Measurements from ENCODE around the gene TSG101. TPM values are rescaled to one million over a fixed set of nuclear protein-coding genes. Genes with fewer than 3 reads are reported as not detected.

The TSG101 gene
- total and polyA plus RNA-seq, 5 donors from 2014 or later: 18.8 to 87.2 (median 77.7) TPM

DNA sequence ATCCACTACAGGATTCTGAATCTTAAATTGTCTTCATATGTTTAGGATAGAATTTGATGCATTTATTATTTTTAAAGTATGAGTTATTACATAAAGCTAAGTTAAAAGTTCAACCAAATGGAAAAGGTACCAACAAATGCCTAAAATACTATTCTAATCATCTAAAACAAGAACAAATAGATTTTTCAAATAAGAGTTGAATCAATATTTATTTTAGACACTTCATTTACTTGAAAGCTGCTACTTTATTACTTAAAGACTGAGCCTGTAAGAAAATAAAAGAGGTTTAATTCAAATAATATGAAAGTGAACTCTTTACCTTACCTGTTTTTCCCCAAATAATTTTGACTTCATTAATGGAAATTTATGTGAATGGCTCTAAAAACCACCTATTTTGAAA, 54.2 kb downstream of the TSG101 start:
- Histone ChIP-seq H3K36me3 (ENCODE audit: control insufficient read depth, insufficient read depth, low read length) (peaks cover 25% of the 10 kb centered on the region), H3K9me3 (ENCODE audit: control insufficient read depth in 2 of 2, low read length in 2 of 2) (no peaks in the 10 kb centered on the region), H3K27ac (ENCODE audit: insufficient read depth, low read length, poor library complexity, severe bottlenecking) (no peak overlapping the region), H3K27me3 (ENCODE audit: control insufficient read depth, insufficient read depth, low read length) (no peaks in the 10 kb centered on the region), H3K4me3 (ENCODE audit: low read depth, low read length) (no peak overlapping the region), H3K4me1 (ENCODE audit: control insufficient read depth, insufficient read depth, low read length, poor library complexity, severe bottlenecking) (no peaks in the 10 kb centered on the region)
- Mint-ChIP-seq H3K36me3 (peaks cover 19% of the 10 kb centered on the region), H3K27ac (no peak overlapping the region), H3K27me3 (no peaks in the 10 kb centered on the region), H3K4me3 (no peak overlapping the region), H3K9me3 (no peaks in the 10 kb centered on the region), H3K4me1 (no peaks in the 10 kb centered on the region)
- DNase-seq (no peak), ATAC-seq (ENCODE audit: low read depth in 2 of 2) (no peak)

DNA sequence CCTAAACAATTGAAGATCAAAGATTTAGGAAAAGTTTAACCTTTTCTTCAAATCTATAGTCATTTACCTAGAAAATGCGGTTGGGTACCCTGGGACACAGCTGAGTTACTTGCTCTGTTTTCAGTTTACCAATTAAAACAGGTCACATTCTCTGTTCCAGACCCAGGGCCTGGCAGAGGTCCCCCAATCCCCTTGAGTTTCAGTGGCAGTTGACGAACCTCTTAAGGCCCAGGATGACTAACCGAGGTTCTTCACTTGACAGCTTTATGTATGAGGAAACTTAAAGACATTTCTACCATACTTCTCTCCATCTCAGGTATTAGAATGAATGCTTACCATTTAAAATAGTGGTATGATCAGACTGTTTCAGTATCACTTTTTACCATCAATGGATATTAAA, 54.7 kb downstream of the TSG101 start:
- no peak overlapping the region for H3K27ac ChIP-seq (ENCODE audit: insufficient read depth, low read length, poor library complexity, severe bottlenecking)
- Mint-ChIP-seq H3K9me3 (no peaks in the 10 kb centered on the region), H3K4me3 (no peak overlapping the region), H3K27me3 (no peaks in the 10 kb centered on the region), H3K36me3 (peaks cover 17% of the 10 kb centered on the region), H3K4me1 (no peaks in the 10 kb centered on the region), H3K27ac (peak overlapping the region in 1 of 3 donors; percentile 32)
- DNase-seq (no peak), ATAC-seq (ENCODE audit: low read depth in 2 of 2) (no peak)
- H3K27me3 ChIP-seq (ENCODE audit: control insufficient read depth, insufficient read depth, low read length): no peaks in the 10 kb centered on the region
- H3K36me3 ChIP-seq (ENCODE audit: control insufficient read depth, insufficient read depth, low read length): peaks cover 19% of the 10 kb centered on the region
- no peaks in the 10 kb centered on the region for H3K9me3 ChIP-seq (ENCODE audit: control insufficient read depth in 2 of 2, low read length in 2 of 2)
- H3K4me1 ChIP-seq (ENCODE audit: control insufficient read depth, insufficient read depth, low read length, poor library complexity, severe bottlenecking): no peaks in the 10 kb centered on the region
- H3K4me3 ChIP-seq (ENCODE audit: low read depth, low read length): no peak overlapping the region

DNA sequence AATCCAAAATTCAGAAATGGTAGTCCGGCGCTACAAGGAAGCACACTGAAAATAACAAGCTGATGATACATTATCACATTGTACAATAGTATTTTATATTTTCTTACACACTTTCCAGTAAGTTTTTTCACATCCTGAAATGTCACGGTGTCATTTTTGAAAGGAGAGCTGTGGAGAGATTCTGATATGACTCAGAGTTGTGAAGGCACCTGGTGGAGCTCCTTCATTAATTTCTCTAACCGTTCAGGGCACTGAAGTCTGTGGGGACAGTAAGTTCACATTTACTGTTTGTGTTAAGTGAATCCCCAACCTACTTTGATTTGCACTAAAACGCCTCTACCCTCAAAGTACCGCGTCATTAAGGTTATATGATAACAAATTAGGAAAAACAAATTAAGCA, 57.8 kb downstream of the TSG101 start:
- H3K27me3 Mint-ChIP-seq: no peaks in the 10 kb centered on the region
- Histone ChIP-seq H3K27me3 (ENCODE audit: control insufficient read depth, insufficient read depth, low read length) (no peaks in the 10 kb centered on the region), H3K36me3 (ENCODE audit: control insufficient read depth, insufficient read depth, low read length) (no peaks in the 10 kb centered on the region), H3K4me3 (ENCODE audit: low read depth, low read length) (no peak overlapping the region), H3K27ac (ENCODE audit: insufficient read depth, low read length, poor library complexity, severe bottlenecking) (no peak overlapping the region), H3K9me3 (ENCODE audit: control insufficient read depth in 2 of 2, low read length in 2 of 2) (no peaks in the 10 kb centered on the region), H3K4me1 (ENCODE audit: control insufficient read depth, insufficient read depth, low read length, poor library complexity, severe bottlenecking) (no peaks in the 10 kb centered on the region)
- peak in 1 of 3 donors; percentile 4 for DNase-seq
- peaks cover 8% of the 10 kb centered on the region for H3K36me3 Mint-ChIP-seq
- H3K9me3 Mint-ChIP-seq: no peaks in the 10 kb centered on the region
- H3K4me1 Mint-ChIP-seq: no peaks in the 10 kb centered on the region
- ATAC-seq (ENCODE audit: low read depth in 2 of 2): no peak
- no peak overlapping the region for H3K4me3 Mint-ChIP-seq
- H3K27ac Mint-ChIP-seq: no peak overlapping the region

DNA sequence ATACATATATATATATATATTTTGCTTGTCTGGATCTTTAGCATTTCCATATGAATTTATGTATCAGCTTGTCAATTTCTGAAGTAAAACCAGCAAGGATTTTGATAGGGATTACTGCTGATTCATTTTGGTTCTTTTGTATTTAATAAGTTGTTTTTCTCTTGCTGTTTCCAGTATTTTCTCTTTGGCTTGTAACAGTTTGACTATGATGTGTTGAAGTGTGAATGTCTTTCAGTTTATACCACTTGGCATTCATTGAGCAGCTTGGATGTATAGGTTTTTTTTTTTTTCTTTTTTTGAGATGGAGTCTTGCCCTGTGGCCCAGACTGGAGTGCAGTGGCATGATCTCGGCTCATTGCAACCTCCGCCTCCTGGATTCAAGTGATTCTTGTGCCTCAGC, 58.7 kb downstream of the TSG101 start:
- no peak overlapping the region for H3K4me3 Mint-ChIP-seq
- Histone ChIP-seq H3K27ac (ENCODE audit: insufficient read depth, low read length, poor library complexity, severe bottlenecking) (no peak overlapping the region), H3K27me3 (ENCODE audit: control insufficient read depth, insufficient read depth, low read length) (no peaks in the 10 kb centered on the region), H3K9me3 (ENCODE audit: control insufficient read depth in 2 of 2, low read length in 2 of 2) (no peaks in the 10 kb centered on the region), H3K4me1 (ENCODE audit: control insufficient read depth, insufficient read depth, low read length, poor library complexity, severe bottlenecking) (no peaks in the 10 kb centered on the region), H3K4me3 (ENCODE audit: low read depth, low read length) (no peak overlapping the region), H3K36me3 (ENCODE audit: control insufficient read depth, insufficient read depth, low read length) (no peaks in the 10 kb centered on the region)
- peaks cover 3% of the 10 kb centered on the region for H3K36me3 Mint-ChIP-seq
- H3K9me3 Mint-ChIP-seq: no peaks in the 10 kb centered on the region
- DNase-seq (no peak), ATAC-seq (ENCODE audit: low read depth in 2 of 2) (no peak)
- no peaks in the 10 kb centered on the region for H3K4me1 Mint-ChIP-seq
- no peaks in the 10 kb centered on the region for H3K27me3 Mint-ChIP-seq
- no peak overlapping the region for H3K27ac Mint-ChIP-seq

DNA sequence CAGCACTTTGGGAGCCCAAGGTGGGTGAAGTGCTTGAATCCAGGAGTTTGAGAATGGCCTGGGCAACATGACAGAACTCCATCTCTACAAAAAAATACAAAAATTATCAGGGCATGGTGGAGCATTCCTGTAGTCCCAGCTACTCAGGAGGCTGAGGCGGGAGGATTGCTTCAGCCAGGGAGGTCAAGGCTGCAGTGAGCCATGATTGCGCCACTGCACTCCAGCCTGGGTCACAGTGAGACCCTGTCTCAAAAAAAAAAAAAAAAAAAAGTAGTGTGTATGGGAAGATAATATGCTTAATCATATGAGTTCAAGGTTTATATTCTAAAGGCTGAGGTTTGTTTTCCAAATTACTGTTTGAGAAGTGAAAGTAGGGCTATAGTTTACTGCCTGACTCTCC, 60.3 kb downstream of the TSG101 start:
- no peaks in the 10 kb centered on the region for H3K36me3 Mint-ChIP-seq
- no peaks in the 10 kb centered on the region for H3K27me3 ChIP-seq (ENCODE audit: control insufficient read depth, insufficient read depth, low read length)
- DNase-seq (no peak), ATAC-seq (ENCODE audit: low read depth in 2 of 2) (no peak)
- H3K27me3 Mint-ChIP-seq: no peaks in the 10 kb centered on the region
- H3K4me1 ChIP-seq (ENCODE audit: control insufficient read depth, insufficient read depth, low read length, poor library complexity, severe bottlenecking): no peaks in the 10 kb centered on the region
- no peaks in the 10 kb centered on the region for H3K9me3 Mint-ChIP-seq
- H3K36me3 ChIP-seq (ENCODE audit: control insufficient read depth, insufficient read depth, low read length): no peaks in the 10 kb centered on the region
- H3K27ac Mint-ChIP-seq: no peak overlapping the region
- H3K4me1 Mint-ChIP-seq: no peaks in the 10 kb centered on the region
- H3K27ac ChIP-seq (ENCODE audit: insufficient read depth, low read length, poor library complexity, severe bottlenecking): no peak overlapping the region
- no peak overlapping the region for H3K4me3 ChIP-seq (ENCODE audit: low read depth, low read length)
- H3K4me3 Mint-ChIP-seq: no peak overlapping the region
- H3K9me3 ChIP-seq (ENCODE audit: control insufficient read depth in 2 of 2, low read length in 2 of 2): no peaks in the 10 kb centered on the region

DNA sequence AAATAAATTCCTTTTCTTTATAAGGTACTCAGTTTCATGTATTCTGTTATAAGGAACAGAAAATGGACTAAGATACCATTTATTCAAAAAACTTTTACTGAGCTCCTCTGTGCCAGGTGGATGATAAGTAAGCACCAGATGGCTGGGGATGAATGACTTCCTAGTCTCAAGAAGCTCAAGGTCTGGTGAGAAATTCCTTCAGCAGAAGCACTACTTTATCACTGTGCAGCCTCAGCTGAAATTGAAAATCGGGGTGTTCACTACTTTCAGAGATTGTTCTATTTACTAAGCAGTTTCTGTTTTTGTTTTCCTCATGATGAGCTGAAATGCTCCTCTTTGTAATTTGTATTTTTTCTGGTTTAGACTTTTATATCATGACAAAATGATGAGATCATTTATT, 63.3 kb downstream of the TSG101 start:
- no peaks in the 10 kb centered on the region for H3K9me3 Mint-ChIP-seq
- H3K4me1 ChIP-seq (ENCODE audit: control insufficient read depth, insufficient read depth, low read length, poor library complexity, severe bottlenecking): no peaks in the 10 kb centered on the region
- H3K27me3 Mint-ChIP-seq: peaks cover 5% of the 10 kb centered on the region
- DNase-seq: no peak
- H3K36me3 ChIP-seq (ENCODE audit: control insufficient read depth, insufficient read depth, low read length): no peaks in the 10 kb centered on the region
- H3K4me1 Mint-ChIP-seq: no peaks in the 10 kb centered on the region
- no peak overlapping the region for H3K27ac ChIP-seq (ENCODE audit: insufficient read depth, low read length, poor library complexity, severe bottlenecking)
- H3K36me3 Mint-ChIP-seq: no peaks in the 10 kb centered on the region
- no peak overlapping the region for H3K4me3 ChIP-seq (ENCODE audit: low read depth, low read length)
- no peaks in the 10 kb centered on the region for H3K27me3 ChIP-seq (ENCODE audit: control insufficient read depth, insufficient read depth, low read length)
- H3K9me3 ChIP-seq (ENCODE audit: control insufficient read depth in 2 of 2, low read length in 2 of 2): no peaks in the 10 kb centered on the region
- H3K27ac Mint-ChIP-seq: no peak overlapping the region
- no peak overlapping the region for H3K4me3 Mint-ChIP-seq
- no peak for ATAC-seq (ENCODE audit: low read depth in 2 of 2)

DNA sequence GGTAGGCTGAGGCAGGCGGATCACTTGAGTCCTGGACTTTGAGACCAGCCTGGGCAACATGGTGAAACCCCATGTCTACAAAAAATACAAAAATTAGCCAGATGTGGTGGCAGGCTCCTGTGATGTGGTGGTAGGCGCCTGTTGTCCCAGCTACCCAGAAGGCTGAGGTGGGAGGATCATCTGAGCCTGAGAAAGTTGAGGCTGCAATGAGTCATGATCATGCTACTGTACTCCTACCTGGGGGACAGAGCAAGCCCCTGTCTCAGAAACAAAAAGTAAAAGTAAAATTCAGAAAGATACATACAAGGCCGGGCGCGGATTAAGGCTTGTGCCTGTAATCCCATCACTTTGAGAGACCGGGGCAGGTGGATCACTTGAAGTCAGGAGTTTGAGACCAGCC, 64.8 kb downstream of the TSG101 start:
- H3K36me3 Mint-ChIP-seq: no peaks in the 10 kb centered on the region
- Histone ChIP-seq H3K4me1 (ENCODE audit: control insufficient read depth, insufficient read depth, low read length, poor library complexity, severe bottlenecking) (no peaks in the 10 kb centered on the region), H3K36me3 (ENCODE audit: control insufficient read depth, insufficient read depth, low read length) (no peaks in the 10 kb centered on the region), H3K4me3 (ENCODE audit: low read depth, low read length) (no peak overlapping the region), H3K9me3 (ENCODE audit: control insufficient read depth in 2 of 2, low read length in 2 of 2) (no peaks in the 10 kb centered on the region), H3K27me3 (ENCODE audit: control insufficient read depth, insufficient read depth, low read length) (no peaks in the 10 kb centered on the region), H3K27ac (ENCODE audit: insufficient read depth, low read length, poor library complexity, severe bottlenecking) (no peak overlapping the region)
- DNase-seq (no peak), ATAC-seq (ENCODE audit: low read depth in 2 of 2) (no peak)
- peaks cover 0 to 1% (median 0%) of the 10 kb centered on the region in 7 donors for H3K9me3 Mint-ChIP-seq
- H3K27ac Mint-ChIP-seq: no peak overlapping the region
- H3K27me3 Mint-ChIP-seq: peaks cover 5% of the 10 kb centered on the region
- no peaks in the 10 kb centered on the region for H3K4me1 Mint-ChIP-seq
- H3K4me3 Mint-ChIP-seq: no peak overlapping the region

DNA sequence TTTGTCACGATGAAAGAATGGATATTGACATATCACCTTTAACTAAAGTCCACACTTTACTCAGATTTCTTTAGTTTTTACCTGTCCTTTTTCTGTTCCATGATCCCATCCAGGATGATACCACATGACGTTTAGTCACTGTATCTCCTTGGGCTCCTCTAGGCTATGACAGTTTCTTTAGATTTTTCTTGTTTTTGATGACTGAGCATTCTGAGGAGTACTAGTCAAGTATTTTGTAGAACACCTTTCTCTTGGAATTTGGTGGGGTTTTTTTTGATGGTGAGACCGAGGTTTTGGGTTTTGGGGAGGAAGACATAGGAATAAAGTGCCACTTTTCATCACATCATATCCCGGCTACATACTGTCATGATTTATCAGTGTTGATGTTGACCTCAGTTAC, 67.1 kb downstream of the TSG101 start:
- Mint-ChIP-seq H3K9me3 (peaks cover 0 to 5% (median 0%) of the 10 kb centered on the region in 7 donors), H3K4me3 (no peak overlapping the region), H3K27ac (no peak overlapping the region), H3K27me3 (peaks cover 5% of the 10 kb centered on the region), H3K36me3 (no peaks in the 10 kb centered on the region), H3K4me1 (no peaks in the 10 kb centered on the region)
- Histone ChIP-seq H3K4me1 (ENCODE audit: control insufficient read depth, insufficient read depth, low read length, poor library complexity, severe bottlenecking) (no peaks in the 10 kb centered on the region), H3K4me3 (ENCODE audit: low read depth, low read length) (no peak overlapping the region), H3K9me3 (ENCODE audit: control insufficient read depth in 2 of 2, low read length in 2 of 2) (no peaks in the 10 kb centered on the region), H3K36me3 (ENCODE audit: control insufficient read depth, insufficient read depth, low read length) (no peaks in the 10 kb centered on the region), H3K27ac (ENCODE audit: insufficient read depth, low read length, poor library complexity, severe bottlenecking) (no peak overlapping the region), H3K27me3 (ENCODE audit: control insufficient read depth, insufficient read depth, low read length) (no peaks in the 10 kb centered on the region)
- no peak for DNase-seq
- no peak for ATAC-seq (ENCODE audit: low read depth in 2 of 2)

Data from CD4-positive, CD25-positive, alpha-beta regulatory T cell (primary cell).